Liver (tissue), 9 donors: ENCODE measurements around the gene KAZN. TPM values are rescaled to one million over a fixed set of nuclear protein-coding genes. Genes with fewer than 3 reads are reported as not detected.

Experiments
- DNase-seq: peaks from one replicate; pipeline ENCODE4 v3.0.0-alpha.2; 2017; ENCODE audit warnings: low spot score
- H3K27ac ChIP-seq, 2 donors: one replicate each; pipeline ENCODE4 v1.7.0; 2013; ENCODE audit warnings: inconsistent platforms in 2 of 2, low read length in 2 of 2, control low read depth in 1 of 2, low read depth in 1 of 2, mild to moderate bottlenecking in 1 of 2
- H3K27me3 ChIP-seq, 4 donors: one replicate each; pipeline versions ENCODE4 v1.6.1 to v1.7.0; 2013; ENCODE audit warnings: low read length in 3 of 4, inconsistent platforms in 1 of 4, mild to moderate bottlenecking in 1 of 4, moderate library complexity in 1 of 4; ENCODE audit not compliant: control insufficient read depth in 4 of 4, insufficient read depth in 4 of 4
- H3K36me3 ChIP-seq, 4 donors: one replicate each; pipeline versions ENCODE4 v1.6.1 to v1.7.0; 2013; ENCODE audit warnings: low read length in 3 of 4, mild to moderate bottlenecking in 3 of 4, low read depth in 1 of 4, moderate library complexity in 1 of 4; ENCODE audit not compliant: control insufficient read depth in 4 of 4, insufficient read depth in 3 of 4
- H3K4me1 ChIP-seq, 4 donors: one replicate each; pipeline versions ENCODE4 v1.6.1 to v1.7.0; 2013; ENCODE audit warnings: low read length in 3 of 4, mild to moderate bottlenecking in 3 of 4, moderate library complexity in 1 of 4; ENCODE audit not compliant: control insufficient read depth in 4 of 4, insufficient read depth in 4 of 4
- H3K4me3 ChIP-seq, 3 donors: one replicate each; pipeline versions ENCODE4 v1.6.1 to v1.7.0; 2013; ENCODE audit warnings: low read length in 3 of 3, control low read depth in 1 of 3, low read depth in 1 of 3, mild to moderate bottlenecking in 1 of 3
- H3K9ac ChIP-seq, 2 donors: one replicate each; pipeline ENCODE4 v1.7.0; 2013; ENCODE audit warnings: low read length in 2 of 2, mild to moderate bottlenecking in 2 of 2, moderate library complexity in 2 of 2, control low read depth in 1 of 2, low read depth in 1 of 2
- H3K9me3 ChIP-seq, 4 donors: one replicate each; pipeline versions ENCODE4 v1.6.1 to v1.7.0; 2013; ENCODE audit warnings: low read length in 3 of 4; ENCODE audit not compliant: control insufficient read depth in 4 of 4
- EGR1 ChIP-seq, 2 donors: IDR thresholded peaks; 2 replicates each; pipeline ENCODE4 v1.6.1; 2016 to 2018; ENCODE audit warnings: antibody characterized with exemption in 2 of 2, low read depth in 2 of 2
- FOXA1 ChIP-seq: IDR thresholded peaks from 2 replicates; pipeline ENCODE4 v1.6.1; 2016; ENCODE audit warnings: antibody characterized with exemption
- FOXA2 ChIP-seq: IDR thresholded peaks from 2 replicates; pipeline ENCODE4 v1.6.1; 2016; ENCODE audit warnings: antibody characterized with exemption
- GABPA ChIP-seq, 2 donors: IDR thresholded peaks in 1 of 2; conservative IDR thresholded peaks in 1 of 2; 2 replicates each; pipeline ENCODE4 v1.6.1; 2016; ENCODE audit warnings: antibody characterized with exemption in 2 of 2, mild to moderate bottlenecking in 1 of 2, moderate library complexity in 1 of 2
- HNF4A ChIP-seq, 2 donors: conservative IDR thresholded peaks; 2 replicates each; pipeline ENCODE4 v1.6.1; 2016; ENCODE audit warnings: antibody characterized with exemption in 2 of 2, mild to moderate bottlenecking in 2 of 2
- HNF4G ChIP-seq: IDR thresholded peaks from 2 replicates; pipeline ENCODE4 v1.6.1; 2016; ENCODE audit warnings: antibody characterized with exemption
- JUND ChIP-seq, 2 donors: IDR thresholded peaks; 2 replicates each; pipeline ENCODE4 v1.6.1; 2016; ENCODE audit warnings: antibody characterized with exemption in 2 of 2
- NR2F2 ChIP-seq: IDR thresholded peaks from 2 replicates; pipeline ENCODE4 v1.6.1; 2016; ENCODE audit warnings: antibody characterized with exemption
- RAD21 ChIP-seq, 2 donors: IDR thresholded peaks; 2 replicates each; pipeline ENCODE4 v1.6.1; 2016; ENCODE audit warnings: antibody characterized with exemption in 2 of 2, mild to moderate bottlenecking in 2 of 2
- RXRA ChIP-seq, 2 donors: IDR thresholded peaks; 2 replicates each; pipeline ENCODE4 v1.6.1; 2017 to 2018; ENCODE audit warnings: antibody characterized with exemption in 2 of 2, mild to moderate bottlenecking in 1 of 2
- SP1 ChIP-seq: IDR thresholded peaks from 2 replicates; pipeline ENCODE4 v1.6.1; 2018; ENCODE audit warnings: antibody characterized with exemption, mild to moderate bottlenecking
- TAF1 ChIP-seq: conservative IDR thresholded peaks from 2 replicates; pipeline ENCODE4 v1.6.1; 2016; ENCODE audit warnings: antibody characterized with exemption, mild to moderate bottlenecking
- YY1 ChIP-seq: IDR thresholded peaks from 2 replicates; pipeline ENCODE4 v1.6.1; 2016; ENCODE audit warnings: antibody characterized with exemption, mild to moderate bottlenecking
- WGBS: extraction: QIAGEN DNeasy Blood & Tissue Kit; methylation state at CpG from one replicate; pipeline ENCODE4 v1.1.7; 2013; 5-methylcytosine and 5-hydroxymethylcytosine counted together
- polyA plus RNA-seq, 2 donors: library from polyadenylated mRNA; stranded (reverse) in 1 of 2; unstranded in 1 of 2; fragments of 200-250 nt in 1 of 2; fragments of >200 nt in 1 of 2; fragmentation: Nextera tagmentation in 1 of 2; extraction: Ambion mirVana in 1 of 2; gene quantifications; one replicate each; pipeline versions ENCODE4 v1.2.1 to v1.2.3, GENCODE V29; 2013 to 2015
- total RNA-seq, 2 donors: library from RNA; depleted of rRNA; stranded (reverse); fragments of >200 nt; gene quantifications; one replicate each; pipeline ENCODE4 v1.2.3, GENCODE V29; 2014
- TF ChIP-seq, protein P1 (sequence below): IDR thresholded peaks from 2 replicates; pipeline ENCODE4 v1.6.1; 2016; ENCODE audit warnings: antibody characterized with exemption
- TF ChIP-seq, protein P2 (sequence below): IDR thresholded peaks from 2 replicates; pipeline ENCODE4 v1.6.1; 2016; ENCODE audit warnings: antibody characterized with exemption
- TF ChIP-seq, protein P3 (sequence below): IDR thresholded peaks from 2 replicates; pipeline ENCODE4 v1.6.1; 2016; ENCODE audit warnings: antibody characterized with exemption
- TF ChIP-seq, protein P4 (sequence below): IDR thresholded peaks from 2 replicates; pipeline ENCODE4 v1.6.1; 2016; ENCODE audit warnings: antibody characterized with exemption, mild to moderate bottlenecking
- donor health status: healthy.
- donor health status: healthy.
- donor health status: healthy.
- donor health status: healthy.
- donor health status: healthy.

Gene KAZN
- total and polyA plus RNA-seq, 4 donors, result 1.9 to 6.9 (median 2.4) TPM

DNA sequence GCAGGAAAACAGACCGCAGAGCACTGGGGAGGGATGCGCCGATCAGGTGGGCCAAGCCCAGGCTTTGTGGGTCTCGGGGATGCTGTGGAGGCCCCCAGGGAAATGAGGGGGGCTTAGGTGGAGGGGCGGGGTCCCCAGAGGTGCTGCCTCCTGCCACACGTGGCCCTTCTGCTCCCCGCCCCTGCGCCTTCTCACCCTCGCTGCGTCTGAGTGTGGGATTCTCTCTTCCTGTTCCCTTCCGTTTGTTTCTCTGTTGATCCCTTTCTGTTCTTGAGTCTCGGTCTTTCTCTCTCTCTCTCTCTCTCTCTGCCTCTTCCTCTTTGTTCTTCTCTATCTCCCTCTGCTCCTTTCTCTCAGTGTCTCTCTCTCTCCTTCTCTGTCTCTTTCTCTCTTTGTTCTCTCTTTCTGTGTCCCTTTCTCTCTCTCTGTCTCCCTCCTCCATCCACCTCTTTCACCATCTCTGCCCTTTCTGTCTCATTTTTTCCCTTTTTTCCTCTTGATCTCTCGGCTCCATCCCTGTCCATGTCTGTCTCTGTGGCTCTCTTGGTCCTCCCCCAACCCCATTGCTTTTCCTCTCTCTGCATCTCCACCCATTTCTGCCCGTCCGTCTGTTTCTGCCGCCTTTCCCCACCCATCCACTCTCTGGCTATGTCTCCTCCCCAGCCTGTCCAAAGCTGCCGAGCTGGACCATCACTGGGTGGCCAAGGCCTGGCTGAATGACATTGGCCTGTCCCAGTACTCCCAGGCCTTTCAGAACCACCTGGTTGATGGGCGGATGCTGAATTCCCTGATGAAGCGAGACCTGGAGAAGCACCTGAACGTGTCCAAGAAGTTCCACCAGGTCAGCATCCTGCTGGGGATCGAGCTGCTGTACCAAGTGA is 502.6 kb downstream of the KAZN start:
- DNase-seq, result no peak
- Histone ChIP-seq H3K27ac (no peak overlapping the region), H3K4me3 (no peak overlapping the region), H3K9ac (no peak overlapping the region), H3K36me3 (no peaks in the 10 kb centered on the region), H3K27me3 (peaks cover 0 to 4% (median 3%) of the 10 kb centered on the region in 4 donors), H3K4me1 (no peaks in the 10 kb centered on the region), H3K9me3 (peaks cover 0 to 2% (median 0%) of the 10 kb centered on the region in 4 donors)
- no peak for TF ChIP-seq GABPA (IDR thresholded peaks at IDR 0.05 in 1 of 2, conservative IDR thresholded peaks at IDR 0.05 in 1 of 2)
- 49% methylated on average over 21 of the region's 21 CpGs for WGBS

DNA sequence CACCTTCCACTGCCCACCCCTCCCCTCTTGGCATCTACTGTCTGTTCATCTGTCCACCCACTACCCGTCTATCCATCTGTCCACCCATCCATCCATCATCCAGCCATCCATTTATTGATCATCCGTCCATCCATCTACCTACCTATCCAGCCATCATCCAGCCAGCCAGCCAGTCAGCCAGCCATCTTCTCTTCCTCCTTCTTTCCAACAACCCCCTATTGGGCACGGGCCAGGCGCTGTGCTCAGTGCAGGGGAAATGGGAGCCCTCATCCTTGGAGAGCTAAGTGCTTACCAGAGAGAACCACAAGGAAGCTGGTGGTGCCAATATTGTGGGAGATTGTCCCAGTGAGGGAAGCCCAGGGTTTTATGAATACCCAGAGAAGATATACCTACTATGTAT is 503.3 kb downstream of the KAZN start:
- no peaks in the 10 kb centered on the region for H3K36me3 ChIP-seq
- H3K4me1 ChIP-seq, result no peaks in the 10 kb centered on the region
- no peak for TF ChIP-seq TAF1
- TF ChIP-seq, protein P1, sequence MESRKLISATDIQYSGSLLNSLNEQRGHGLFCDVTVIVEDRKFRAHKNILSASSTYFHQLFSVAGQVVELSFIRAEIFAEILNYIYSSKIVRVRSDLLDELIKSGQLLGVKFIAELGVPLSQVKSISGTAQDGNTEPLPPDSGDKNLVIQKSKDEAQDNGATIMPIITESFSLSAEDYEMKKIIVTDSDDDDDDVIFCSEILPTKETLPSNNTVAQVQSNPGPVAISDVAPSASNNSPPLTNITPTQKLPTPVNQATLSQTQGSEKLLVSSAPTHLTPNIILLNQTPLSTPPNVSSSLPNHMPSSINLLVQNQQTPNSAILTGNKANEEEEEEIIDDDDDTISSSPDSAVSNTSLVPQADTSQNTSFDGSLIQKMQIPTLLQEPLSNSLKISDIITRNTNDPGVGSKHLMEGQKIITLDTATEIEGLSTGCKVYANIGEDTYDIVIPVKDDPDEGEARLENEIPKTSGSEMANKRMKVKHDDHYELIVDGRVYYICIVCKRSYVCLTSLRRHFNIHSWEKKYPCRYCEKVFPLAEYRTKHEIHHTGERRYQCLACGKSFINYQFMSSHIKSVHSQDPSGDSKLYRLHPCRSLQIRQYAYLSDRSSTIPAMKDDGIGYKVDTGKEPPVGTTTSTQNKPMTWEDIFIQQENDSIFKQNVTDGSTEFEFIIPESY, result no peak
- no peak for TF ChIP-seq YY1
- TF ChIP-seq RAD21 (IDR thresholded peaks at IDR 0.05), result no peak
- no peak for TF ChIP-seq SP1
- TF ChIP-seq NR2F2, result no peak
- no peak for TF ChIP-seq HNF4G
- no peak for TF ChIP-seq RXRA (IDR thresholded peaks at IDR 0.05)
- no peak for TF ChIP-seq FOXA1
- TF ChIP-seq JUND (IDR thresholded peaks at IDR 0.05), result no peak
- TF ChIP-seq, protein P2, sequence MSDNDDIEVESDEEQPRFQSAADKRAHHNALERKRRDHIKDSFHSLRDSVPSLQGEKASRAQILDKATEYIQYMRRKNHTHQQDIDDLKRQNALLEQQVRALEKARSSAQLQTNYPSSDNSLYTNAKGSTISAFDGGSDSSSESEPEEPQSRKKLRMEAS, result no peak
- no peak for TF ChIP-seq EGR1 (IDR thresholded peaks at IDR 0.05; ENCODE audit: low read depth in 2 of 2)
- TF ChIP-seq FOXA2, result no peak
- TF ChIP-seq, protein P3, sequence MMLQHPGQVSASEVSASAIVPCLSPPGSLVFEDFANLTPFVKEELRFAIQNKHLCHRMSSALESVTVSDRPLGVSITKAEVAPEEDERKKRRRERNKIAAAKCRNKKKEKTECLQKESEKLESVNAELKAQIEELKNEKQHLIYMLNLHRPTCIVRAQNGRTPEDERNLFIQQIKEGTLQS, result no peak
- TF ChIP-seq HNF4A (conservative IDR thresholded peaks at IDR 0.05), result no peak
- TF ChIP-seq, protein P4, sequence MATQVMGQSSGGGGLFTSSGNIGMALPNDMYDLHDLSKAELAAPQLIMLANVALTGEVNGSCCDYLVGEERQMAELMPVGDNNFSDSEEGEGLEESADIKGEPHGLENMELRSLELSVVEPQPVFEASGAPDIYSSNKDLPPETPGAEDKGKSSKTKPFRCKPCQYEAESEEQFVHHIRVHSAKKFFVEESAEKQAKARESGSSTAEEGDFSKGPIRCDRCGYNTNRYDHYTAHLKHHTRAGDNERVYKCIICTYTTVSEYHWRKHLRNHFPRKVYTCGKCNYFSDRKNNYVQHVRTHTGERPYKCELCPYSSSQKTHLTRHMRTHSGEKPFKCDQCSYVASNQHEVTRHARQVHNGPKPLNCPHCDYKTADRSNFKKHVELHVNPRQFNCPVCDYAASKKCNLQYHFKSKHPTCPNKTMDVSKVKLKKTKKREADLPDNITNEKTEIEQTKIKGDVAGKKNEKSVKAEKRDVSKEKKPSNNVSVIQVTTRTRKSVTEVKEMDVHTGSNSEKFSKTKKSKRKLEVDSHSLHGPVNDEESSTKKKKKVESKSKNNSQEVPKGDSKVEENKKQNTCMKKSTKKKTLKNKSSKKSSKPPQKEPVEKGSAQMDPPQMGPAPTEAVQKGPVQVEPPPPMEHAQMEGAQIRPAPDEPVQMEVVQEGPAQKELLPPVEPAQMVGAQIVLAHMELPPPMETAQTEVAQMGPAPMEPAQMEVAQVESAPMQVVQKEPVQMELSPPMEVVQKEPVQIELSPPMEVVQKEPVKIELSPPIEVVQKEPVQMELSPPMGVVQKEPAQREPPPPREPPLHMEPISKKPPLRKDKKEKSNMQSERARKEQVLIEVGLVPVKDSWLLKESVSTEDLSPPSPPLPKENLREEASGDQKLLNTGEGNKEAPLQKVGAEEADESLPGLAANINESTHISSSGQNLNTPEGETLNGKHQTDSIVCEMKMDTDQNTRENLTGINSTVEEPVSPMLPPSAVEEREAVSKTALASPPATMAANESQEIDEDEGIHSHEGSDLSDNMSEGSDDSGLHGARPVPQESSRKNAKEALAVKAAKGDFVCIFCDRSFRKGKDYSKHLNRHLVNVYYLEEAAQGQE, result no peak
- no peak overlapping the region for H3K9ac ChIP-seq
- H3K27me3 ChIP-seq, result peaks cover 0 to 4% (median 3%) of the 10 kb centered on the region in 4 donors
- DNase-seq, result no peak
- H3K27ac ChIP-seq, result no peak overlapping the region
- 77% methylated on average over 4 of the region's 4 CpGs for WGBS
- peaks cover 0 to 2% (median 0%) of the 10 kb centered on the region in 4 donors for H3K9me3 ChIP-seq
- H3K4me3 ChIP-seq, result no peak overlapping the region
